ENCODE measurements around the gene ATP2C1.

ATP2C1 gene

GRCh38 chr3:130865489-130865888, 28.4 kb upstream of the ATP2C1 start:
- Histone ChIP-seq H3K27me3 (replicated peaks) (no peaks in the 10 kb centered on the region), H3K36me3 (replicated peaks) (no peaks in the 10 kb centered on the region), H3K4me3 (ENCODE audit: low read depth, low read length) (no peak overlapping the region), H3K27ac (no peak overlapping the region)
- in situ Hi-C loops (cut with HindIII; ENCODE audit: low pct_ligation_motif_present, low sequenced_read_pairs) = no loop called here
- DNase-seq = no peak
- no peak for TF ChIP-seq CTCF (IDR thresholded peaks at IDR 0.05; ENCODE audit: low read depth, low read length, missing control alignments)

- Histone ChIP-seq H3K27me3 (replicated peaks) (no peaks in the 10 kb centered on the region), H3K27ac (no peak overlapping the region), H3K4me3 (ENCODE audit: low read depth, low read length) (no peak overlapping the region), H3K36me3 (replicated peaks) (no peaks in the 10 kb centered on the region)
- TF ChIP-seq CTCF (IDR thresholded peaks at IDR 0.05; ENCODE audit: low read depth, low read length, missing control alignments) = no peak
- DNase-seq = no peak
- in situ Hi-C loops (cut with HindIII; ENCODE audit: low pct_ligation_motif_present, low sequenced_read_pairs) = no loop called here
Observed at GRCh38 chr3:130866327-130866726, 27.6 kb upstream of the ATP2C1 start.

- Histone ChIP-seq H3K27me3 (replicated peaks) (no peaks in the 10 kb centered on the region), H3K27ac (no peak overlapping the region), H3K36me3 (replicated peaks) (no peaks in the 10 kb centered on the region), H3K4me3 (ENCODE audit: low read depth, low read length) (no peak overlapping the region)
- no peak for TF ChIP-seq CTCF (IDR thresholded peaks at IDR 0.05; ENCODE audit: low read depth, low read length, missing control alignments)
- in situ Hi-C loops (cut with HindIII; ENCODE audit: low pct_ligation_motif_present, low sequenced_read_pairs) = no loop called here
- no peak for DNase-seq
Observed at GRCh38 chr3:130870423-130870822, 23.5 kb upstream of the ATP2C1 start.

- in situ Hi-C loops (cut with HindIII; ENCODE audit: low pct_ligation_motif_present, low sequenced_read_pairs) = no loop called here
- no peak for TF ChIP-seq CTCF (IDR thresholded peaks at IDR 0.05; ENCODE audit: low read depth, low read length, missing control alignments)
Observed at GRCh38 chr3:130876594-130876993, 17.3 kb upstream of the ATP2C1 start.

GRCh38 chr3:130878464-130878863, 15.4 kb upstream of the ATP2C1 start:
- in situ Hi-C loops (cut with HindIII; ENCODE audit: low pct_ligation_motif_present, low sequenced_read_pairs) = no loop called here
- no peak overlapping the region for H3K27ac ChIP-seq
- DNase-seq = no peak
- TF ChIP-seq CTCF (IDR thresholded peaks at IDR 0.05; ENCODE audit: low read depth, low read length, missing control alignments) = no peak
- no peaks in the 10 kb centered on the region for H3K27me3 ChIP-seq (replicated peaks)
- H3K36me3 ChIP-seq (replicated peaks) = no peaks in the 10 kb centered on the region
- H3K4me3 ChIP-seq (ENCODE audit: low read depth, low read length) = no peak overlapping the region

More at GRCh38 chr3:130876594-130876993, 17.3 kb upstream of the ATP2C1 start:
- DNase-seq = no peak
- H3K27ac ChIP-seq = no peak overlapping the region
- no peaks in the 10 kb centered on the region for H3K36me3 ChIP-seq (replicated peaks)
- no peak overlapping the region for H3K4me3 ChIP-seq (ENCODE audit: low read depth, low read length)
- H3K27me3 ChIP-seq (replicated peaks) = no peaks in the 10 kb centered on the region

- Histone ChIP-seq H3K27ac (no peak overlapping the region), H3K4me3 (ENCODE audit: low read depth, low read length) (no peak overlapping the region), H3K36me3 (replicated peaks) (no peaks in the 10 kb centered on the region), H3K27me3 (replicated peaks) (no peaks in the 10 kb centered on the region)
- in situ Hi-C loops (cut with HindIII; ENCODE audit: low pct_ligation_motif_present, low sequenced_read_pairs) = no loop called here
- DNase-seq = no peak
- TF ChIP-seq CTCF (IDR thresholded peaks at IDR 0.05; ENCODE audit: low read depth, low read length, missing control alignments) = no peak
Observed at GRCh38 chr3:130889416-130889946, 4.4 kb upstream of the ATP2C1 start.
